NCI-H187 treated with DMSO at 0.1 percent for 48 hours (cell line): ENCODE data around the gene ATG9A.

Experiments
- DNase-seq: peaks from one replicate; lab custom pipeline; 2025; lab: John Stamatoyannopoulos, UW

The ATG9A gene

DNA sequence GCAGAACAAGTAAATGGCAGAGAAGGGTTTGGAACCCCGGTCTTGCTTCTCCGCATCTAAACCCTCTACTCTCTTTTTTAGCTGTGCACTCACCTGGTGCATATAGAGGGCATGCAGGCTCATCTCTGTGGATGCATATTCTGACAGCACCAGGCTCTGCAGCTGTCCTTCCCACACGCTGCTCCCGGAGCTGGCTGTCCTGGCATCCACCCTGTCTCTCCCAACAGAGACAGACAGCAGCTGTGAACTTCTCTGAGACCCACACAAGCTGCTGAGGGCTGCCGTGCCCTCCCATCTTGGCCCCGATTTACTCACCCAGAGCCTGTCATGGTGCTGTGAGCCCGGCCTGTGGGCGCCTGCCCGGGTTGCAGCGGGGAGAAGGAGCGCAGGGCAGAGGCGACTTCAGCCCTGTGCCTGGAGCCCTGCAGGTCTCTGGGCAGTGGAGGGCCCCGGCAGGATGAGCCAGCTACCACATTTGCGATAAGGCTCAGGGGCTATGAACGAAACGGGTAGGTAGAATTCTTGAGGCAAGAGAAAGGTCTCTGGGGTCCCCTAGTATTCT, 7.4 kb downstream of the ATG9A start:
- no peak for DNase-seq

DNA sequence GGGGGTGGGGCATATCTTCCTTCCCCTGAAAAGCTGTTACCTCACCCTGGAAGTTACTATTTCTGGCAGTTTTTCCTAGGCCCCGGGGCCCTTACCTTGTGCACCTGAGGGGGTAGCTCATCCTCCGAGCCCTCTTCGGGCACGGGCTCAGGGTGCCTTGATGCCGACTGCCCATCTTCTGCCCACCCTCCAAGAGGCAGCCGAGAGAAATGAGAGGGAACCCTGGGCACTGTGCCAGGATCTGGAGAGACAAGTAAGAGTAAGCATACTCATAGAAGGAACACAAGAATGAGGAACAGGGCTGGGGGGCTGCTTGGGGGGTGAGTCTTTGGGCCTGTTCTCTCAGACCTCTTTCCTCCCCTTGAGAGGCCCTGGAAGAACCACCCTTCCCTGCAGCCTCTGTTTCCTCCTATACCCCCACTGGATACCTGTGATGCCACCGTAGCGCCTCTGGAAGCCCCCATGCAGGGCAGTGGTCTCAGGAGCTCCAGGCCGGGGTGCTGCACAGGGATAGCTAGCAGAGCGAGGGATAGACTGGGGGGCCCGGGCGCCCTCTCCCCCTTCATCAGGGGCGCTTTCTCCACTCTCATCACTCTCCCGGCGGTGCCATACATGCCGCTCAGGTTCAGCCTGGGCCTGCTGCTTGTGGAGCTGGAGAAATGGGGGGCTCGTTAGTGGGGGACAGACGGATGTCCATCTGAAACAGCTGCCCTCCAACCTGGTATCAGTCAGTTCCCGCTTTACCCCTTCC, 8.6 kb downstream of the ATG9A start:
- DNase-seq, result no peak

DNA sequence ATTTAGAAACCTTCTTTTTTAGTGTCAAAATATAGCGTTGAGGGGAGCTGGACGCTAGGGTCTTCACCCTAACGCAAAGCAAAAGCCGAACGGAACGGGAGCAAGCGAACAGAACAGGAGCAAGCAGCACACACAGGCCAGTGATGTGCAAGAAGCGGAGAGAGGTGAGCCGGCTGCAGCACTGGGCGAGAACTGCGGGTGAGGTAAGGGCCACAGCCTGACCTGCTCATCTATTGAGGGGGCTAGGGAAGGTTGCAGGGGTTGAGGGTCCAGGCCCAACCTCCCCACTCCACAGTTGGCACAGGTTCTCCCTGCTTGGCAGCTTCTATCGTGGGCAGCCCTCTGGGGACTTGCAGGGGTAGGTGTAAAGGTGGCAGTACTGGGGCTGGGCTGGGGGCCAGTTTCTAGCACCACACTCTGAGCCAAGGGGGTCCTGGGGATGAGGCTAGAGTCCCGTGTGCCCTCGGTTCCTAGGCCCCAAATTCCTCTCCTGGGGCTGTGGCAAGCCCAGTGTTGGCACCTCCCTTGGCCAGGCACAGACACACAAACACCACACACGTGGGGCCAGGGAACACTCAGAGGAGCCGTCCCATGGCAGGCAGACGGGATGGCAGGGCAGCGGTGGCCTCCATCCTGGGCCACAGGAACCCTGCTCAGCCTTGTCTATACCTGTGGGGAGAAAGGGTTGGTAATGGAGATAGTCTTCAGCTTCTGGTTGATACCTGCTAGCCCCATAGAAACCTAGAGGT, 9.5 kb downstream of the ATG9A start:
- DNase-seq, result no peak

DNA sequence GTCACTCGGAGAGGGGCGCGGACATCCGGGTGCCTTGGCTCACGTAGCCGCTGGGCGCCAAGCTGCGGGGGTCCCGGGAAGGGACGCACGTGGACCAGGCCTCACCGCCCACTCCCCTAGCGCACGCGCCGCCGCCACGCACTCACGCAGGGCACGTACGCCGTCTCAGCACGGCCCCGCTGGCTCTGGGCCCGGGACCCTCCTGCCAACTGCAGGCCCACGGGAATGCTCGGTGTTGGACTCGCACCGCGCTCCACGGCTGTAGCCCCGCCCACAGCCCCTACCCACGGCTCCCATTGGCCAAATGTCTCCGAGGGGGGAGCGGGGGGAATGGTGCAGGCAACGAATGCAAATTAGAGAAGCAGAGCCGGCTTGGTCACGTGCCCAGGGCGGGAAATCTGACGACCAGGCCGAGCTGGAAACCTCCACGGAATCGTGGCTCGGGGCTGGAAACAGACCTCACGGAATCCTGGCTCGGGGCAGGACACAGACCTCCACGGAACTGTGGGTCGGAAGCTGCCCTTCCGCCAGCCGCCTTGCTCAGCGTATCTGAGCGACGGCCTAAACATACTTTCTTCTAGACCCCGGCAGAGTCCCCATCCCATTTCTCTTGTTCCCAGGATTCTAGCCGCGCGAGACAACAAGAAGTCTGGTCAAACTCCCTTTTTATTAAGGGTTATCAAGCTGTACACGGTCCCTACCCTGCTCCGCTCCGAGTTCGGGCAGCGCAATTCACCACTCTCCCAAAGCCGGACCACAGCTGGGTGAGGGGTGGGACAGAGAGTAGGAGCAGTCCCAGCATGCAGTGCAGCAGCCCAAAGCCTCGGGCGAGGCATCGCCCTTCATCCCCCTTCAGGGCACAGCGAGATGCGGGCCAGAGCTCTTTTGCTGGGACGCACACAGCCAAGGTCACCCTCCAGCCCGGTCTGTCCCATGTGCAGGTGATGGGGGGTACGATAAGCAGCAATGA, 10.4 kb downstream of the ATG9A start, which contains the start of gene ABCB6:
ABCB6 (minus strand) TSS at position 227 of the 970 bp plus-strand sequence. CDS start 285 bp downstream, outside the sequence.
- DNase-seq, result peak; percentile 12

DNA sequence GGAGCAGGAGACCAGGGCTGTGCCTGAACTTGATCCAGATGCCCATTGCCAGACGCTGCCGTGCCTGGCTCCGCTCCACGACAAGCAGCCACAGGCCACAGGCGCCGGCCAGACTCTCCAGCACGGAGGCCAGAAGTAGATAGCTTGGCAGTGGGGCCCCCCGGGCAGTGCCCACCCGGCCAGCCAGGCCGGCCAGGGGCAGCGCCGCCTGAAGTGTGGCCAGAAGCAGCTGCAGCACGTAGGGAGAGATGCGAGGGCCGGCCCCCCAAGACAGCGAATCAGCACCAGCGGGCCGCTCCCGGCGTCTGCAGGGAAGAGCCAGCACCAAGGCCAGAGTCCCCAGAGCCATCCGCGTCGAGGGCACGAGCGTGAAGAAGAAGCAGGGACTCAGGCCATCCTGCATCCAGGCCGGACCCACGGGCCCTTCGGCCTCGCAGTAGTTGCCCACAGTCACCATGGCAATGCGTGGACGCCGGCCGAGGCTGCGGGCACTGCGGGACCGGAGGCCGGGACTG, 11.2 kb downstream of the ATG9A start:
- no peak for DNase-seq

DNA sequence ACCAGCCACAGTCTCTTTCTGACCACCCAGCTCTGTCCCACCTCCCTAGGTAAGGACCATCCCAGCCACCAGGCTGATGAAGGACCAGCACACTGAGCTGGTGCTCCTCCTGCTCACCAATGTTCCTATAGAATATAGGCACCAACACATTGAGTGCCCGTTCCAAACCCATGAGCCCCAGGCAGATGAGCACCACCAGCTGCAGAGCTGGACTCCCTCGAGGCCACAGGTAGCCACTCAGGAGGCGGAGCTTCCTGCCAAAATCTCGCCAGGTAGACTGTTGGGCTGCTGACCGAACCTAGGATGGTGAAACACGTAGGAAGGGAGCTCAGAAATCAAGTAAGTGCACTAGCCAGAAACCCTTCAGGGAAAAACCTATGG, 12.9 kb downstream of the ATG9A start:
- no peak for DNase-seq

DNA sequence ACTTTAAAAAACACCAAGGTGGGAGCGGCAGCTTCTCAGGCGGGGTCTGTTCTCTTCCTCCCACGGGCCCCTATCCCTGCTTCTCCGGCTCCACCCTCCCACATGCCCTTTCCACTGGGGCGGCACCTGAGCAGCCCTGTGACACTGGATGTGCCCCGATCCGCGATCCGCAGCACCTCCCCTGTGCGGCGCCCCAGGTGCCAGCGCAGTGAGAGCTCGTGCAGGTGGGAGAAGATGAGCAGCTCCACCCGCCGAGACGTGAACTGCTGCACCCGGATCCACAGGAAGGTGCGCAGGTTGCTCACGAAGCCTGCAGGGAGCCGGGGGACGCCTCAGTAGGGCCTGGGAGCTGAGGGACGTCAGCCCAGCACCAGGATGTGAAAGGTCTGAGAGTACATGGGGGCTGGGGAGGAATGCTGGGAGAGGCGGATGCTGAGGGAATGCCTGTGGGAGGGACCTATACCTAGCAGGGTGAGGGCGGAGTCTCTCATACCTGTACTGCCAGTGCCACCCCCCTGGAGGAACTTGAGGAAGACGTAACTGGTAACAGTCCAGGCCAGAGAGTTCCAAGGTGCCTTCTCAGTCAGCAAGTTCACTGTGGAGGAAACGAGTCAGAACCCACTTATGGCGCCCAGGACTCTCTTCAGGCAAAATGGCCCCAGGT, 13.4 kb downstream of the ATG9A start:
- DNase-seq, result no peak

DNA sequence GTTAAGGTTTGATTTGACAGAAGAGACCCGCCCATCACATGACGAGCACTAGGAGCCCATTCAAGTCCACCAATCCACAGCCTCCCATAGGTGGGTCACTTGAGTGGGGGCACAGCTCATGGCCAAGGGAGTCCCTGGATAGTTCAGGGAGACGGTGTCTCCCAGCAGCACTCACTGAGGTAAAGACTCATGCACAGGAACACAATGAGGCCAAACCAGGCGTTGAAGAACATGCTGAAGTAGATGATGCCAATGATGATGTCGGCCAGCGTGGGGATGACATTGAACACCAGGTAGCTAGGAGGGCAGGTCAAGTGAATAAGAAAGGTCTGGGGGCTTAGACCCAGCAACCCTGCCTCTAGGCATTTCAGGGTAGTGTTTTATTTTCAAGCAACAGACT, 14.7 kb downstream of the ATG9A start:
- no peak for DNase-seq

DNA sequence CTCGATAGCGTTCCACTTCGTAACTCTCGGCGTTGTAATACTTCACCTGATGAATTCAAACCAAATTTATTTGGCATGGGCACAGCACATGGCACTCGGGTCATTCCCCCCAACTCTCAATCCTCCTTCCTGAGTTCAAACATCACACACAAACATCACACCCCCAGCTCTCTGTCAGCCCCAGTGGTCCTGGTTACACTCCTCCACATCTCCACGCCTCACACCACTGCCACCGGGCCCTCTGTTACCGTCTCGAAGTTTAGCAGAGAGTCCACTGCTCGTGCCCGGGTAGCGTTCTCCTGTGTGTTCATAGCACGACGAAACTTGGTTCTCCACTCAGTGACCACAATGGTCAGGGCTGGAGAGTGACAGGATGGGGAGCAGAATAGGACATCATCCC, 15.3 kb downstream of the ATG9A start:
- DNase-seq, result no peak

DNA sequence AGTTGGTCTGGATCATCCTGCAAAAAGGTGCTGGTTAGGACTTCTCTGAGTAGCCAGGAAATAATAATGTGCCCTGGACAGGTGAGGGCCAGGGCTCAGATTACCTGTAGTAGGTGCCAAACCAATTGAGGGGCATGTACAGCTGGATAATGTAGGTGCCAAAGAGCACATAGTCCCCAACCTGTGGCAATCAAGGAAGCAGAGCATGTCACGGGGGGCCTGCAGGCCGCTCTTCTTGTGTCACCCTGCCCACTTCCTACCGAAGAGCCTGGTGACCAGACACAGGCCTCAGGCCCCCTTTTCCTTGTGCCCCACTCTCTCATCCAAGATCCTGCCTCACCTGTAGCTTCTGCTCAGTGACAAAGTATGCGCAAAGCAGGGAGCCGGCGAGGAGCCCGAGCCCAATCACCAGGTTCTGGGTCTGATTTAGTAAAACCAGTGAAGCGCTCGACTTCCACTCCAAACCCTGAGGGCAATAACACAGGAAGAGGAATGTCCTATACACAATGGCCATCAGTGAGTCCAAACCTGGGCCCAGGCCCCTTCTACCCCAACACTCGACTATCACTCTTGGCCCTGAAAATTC, 15.9 kb downstream of the ATG9A start:
- no peak for DNase-seq

DNA sequence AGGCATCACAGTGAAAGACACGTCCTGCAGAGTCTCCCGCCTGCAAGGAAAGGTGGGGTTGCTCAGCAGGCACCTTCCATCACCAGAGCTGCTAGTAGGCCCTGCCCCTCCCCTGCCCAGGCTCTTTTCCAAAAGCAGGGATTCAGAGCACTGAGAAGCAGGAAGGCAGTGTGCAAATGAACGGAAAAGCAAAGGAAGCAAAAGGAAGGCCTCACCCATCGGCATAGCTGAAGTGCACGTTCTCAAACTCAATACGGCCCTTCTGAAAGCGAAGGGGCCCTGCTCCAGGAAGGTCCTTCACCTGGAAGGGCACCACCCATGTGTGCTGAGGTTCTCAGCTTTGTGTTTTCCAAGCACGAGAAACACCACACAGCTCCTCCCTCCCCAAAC, 16.4 kb downstream of the ATG9A start:
- DNase-seq, result no peak

DNA sequence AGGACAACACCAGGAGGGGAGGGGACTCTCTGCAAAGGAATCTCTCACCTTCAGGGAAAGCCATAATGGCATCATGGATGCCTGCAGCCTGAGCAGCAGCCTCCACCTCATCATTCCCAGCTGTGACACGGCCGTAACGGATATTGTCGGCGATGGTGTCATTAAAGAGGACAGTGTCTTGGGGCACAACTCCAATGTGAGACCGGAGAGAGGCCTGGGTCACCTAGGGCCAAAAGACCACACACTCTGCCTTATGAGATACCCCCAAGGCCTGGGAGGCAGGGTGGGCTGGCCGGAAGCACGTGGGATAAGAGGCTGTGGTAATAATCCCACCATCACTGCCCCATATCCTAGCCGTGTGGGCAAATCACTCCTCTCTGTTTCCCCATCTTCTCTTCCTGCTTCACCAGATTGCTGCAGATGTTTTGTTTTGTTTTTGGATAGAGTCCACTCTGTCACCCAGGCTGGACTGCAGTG, 18.5 kb downstream of the ATG9A start:
- DNase-seq, result no peak

DNA sequence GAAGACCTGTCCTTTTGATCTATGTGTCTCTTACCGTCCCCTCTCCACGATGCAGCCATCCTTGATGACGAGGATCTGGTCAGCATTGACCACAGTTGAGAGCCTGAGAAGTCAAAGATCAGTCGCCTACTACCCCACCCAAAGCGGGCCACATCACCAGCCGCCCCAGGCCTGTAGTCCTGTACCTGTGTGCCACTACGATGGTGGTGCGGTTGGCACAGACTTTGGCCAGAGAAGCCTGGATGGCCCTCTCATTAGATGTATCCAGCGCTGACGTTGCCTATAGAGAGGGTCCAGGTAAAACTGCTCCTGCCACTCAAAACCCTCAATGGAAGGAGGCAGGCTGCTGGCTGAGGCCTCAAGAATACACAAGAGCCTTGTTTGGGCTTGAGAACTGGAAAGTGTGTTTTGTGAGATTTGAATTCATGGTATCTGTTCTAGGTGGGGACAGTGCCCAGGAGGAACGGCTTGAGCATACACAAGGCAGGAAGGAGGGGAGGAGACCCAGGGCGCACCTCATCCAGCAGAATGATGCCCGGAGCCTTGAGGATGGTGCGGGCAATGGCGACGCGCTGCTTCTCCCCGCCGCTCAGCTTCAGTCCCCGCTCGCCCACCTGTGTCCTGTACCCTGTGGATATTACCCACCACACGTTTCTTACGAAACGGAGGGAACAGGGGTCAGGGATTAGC, 19.1 kb downstream of the ATG9A start:
- no peak for DNase-seq

DNA sequence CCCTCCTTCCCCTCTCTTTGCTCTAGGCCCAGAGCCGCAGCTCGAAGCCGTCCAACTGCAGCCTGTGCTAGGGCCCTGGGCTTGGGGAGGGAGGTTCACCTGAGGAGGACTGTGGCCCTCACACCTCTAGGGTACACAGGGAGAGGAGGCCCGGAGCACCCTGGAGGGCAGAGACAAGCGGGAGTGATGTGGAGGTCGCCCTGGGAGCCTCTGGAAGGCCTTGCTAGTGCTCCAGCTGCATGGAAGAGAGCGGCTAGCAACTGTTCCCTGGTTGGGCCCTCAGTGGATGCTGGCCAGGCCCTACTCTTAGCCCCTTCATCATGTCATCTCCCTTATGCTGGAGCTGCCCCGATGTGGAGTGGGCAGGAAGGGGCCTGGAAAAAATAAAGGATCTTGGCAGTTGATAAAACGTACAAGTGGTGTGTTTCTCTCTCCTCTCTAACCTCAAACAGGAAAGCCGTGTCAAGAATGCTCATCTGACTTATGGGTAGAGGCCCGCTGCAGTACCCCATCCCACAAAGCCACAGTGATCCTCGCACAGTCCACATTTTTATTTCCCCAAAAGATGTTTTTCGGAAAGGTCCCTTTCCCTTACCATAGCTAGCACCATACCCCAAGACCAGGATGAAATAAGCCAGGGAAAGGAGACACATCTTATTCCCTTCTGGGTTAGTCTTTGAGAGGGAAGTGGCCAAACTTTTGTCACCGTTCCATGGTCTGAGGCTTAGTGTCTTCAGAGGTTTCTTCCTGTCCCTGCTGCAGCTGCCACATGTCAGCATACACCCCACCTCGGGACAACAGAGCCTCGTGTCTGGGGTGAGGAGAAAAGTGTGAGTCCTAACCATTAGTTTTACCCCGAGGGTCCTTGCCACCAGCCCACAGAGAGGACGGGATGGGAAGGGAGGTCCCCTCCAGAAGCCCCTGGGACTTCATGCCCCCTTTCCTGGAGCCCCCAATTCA, 19.9 kb downstream of the ATG9A start:
- no peak for DNase-seq

DNA sequence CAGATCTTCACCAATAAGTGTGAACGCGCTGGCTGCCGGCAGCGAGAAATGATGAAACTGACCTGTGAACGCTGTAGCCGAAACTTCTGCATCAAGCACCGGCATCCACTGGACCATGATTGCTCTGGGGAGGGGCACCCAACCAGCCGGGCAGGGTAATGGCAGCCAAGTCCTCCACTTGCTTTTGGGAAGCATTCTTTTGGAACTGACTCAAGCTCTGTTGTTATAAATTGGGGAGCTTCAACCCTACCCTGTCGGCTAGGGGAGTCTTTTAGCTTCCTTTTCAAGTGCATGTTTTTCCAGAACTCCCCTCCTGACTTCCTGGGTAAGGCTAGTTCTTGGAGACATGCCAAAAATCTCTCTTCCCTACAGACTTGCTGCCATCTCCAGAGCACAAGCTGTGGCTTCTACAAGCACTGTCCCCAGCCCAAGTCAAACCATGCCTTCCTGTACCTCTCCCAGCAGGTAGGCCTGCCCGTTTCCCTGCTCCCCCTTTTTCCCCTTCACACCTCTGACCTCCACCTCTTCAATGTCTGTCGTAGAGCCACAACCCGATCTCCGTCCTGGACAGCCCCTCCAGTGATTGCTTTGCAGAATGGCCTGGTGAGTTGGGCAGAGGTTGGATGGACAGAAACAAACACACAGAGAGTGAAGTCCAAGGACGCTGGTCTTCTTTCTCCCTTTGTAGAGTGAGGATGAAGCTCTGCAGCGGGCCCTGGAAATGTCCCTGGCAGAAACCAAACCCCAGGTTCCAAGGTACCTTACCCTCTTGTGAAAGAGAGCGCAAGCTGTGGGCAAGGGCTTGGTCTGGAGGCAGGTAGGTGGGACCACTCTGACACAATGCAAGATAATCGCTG, 21.3 kb downstream of the ATG9A start:
- no peak for DNase-seq

DNA sequence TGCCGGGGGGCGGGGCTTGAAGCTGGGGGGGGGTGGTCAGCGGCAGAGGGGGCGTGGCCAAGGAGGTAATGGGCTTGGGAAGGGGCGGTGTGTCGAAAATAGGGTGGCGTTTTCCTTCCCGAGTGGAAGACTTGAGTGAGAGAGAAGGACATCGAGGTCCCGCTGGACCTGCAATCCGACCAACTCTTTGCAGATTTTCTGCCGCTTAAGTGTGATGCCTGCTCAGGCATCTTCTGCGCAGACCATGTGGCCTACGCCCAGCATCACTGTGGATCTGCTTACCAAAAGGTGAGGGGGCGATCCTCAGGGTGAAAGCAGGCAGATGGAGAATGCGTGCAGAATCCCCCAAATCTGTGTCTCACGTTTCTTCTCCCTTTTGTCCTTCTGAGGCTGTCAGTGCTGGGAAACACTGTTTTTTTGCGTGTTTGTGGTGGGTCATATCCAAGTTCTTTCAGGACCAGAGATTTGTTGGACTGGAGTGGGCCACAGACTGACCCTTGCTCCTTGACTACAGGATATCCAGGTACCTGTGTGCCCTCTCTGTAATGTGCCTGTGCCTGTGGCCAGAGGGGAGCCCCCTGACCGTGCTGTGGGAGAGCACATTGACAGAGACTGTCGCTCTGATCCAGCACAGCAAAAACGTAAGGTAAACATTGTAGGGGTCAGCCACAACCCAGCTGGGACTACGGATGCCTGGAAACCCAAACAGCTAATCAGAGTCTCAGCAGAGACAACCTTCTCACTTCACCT, 22.1 kb downstream of the ATG9A start:
- no peak for DNase-seq
